Ascending aorta (tissue), 2 donors: ENCODE measurements around the gene ANKIB1. TPM values are rescaled to one million over a fixed set of nuclear protein-coding genes. Genes with fewer than 3 reads are reported as not detected.
A peak's percentile ranks its signal among the peaks of the same experiment; 100 is the strongest.

Experiments used
- DNase-seq, 2 donors: peaks; one replicate each; pipeline ENCODE4 v3.0.0-alpha.2; 2019; ENCODE audit warnings: low spot score in 2 of 2
- H3K27ac ChIP-seq, 2 donors: fragments of 200-600 bp; sonication (generic); one replicate each; pipeline ENCODE4 v1.5.1; 2016 to 2017; ENCODE audit warnings: mild to moderate bottlenecking in 1 of 2
- H3K27me3 ChIP-seq: fragments of 200-600 bp; sonication (generic); one replicate; pipeline ENCODE4 v1.5.1; 2017
- H3K36me3 ChIP-seq, 2 donors: fragments of 200-600 bp; sonication (generic); one replicate each; pipeline ENCODE4 v1.5.1; 2016
- H3K4me1 ChIP-seq, 2 donors: fragments of 200-600 bp; sonication (generic); one replicate each; pipeline ENCODE4 v1.5.1; 2016 to 2017; ENCODE audit warnings: mild to moderate bottlenecking in 1 of 2
- H3K4me3 ChIP-seq, 2 donors: fragments of 200-600 bp; sonication (generic); one replicate each; pipeline ENCODE4 v1.5.1; 2016 to 2017; ENCODE audit warnings: mild to moderate bottlenecking in 1 of 2
- H3K9me3 ChIP-seq, 2 donors: fragments of 200-600 bp; sonication (generic); one replicate each; pipeline ENCODE4 v1.5.1; 2016
- intact Hi-C: fragments of 100-400 bp; cut with DNase I; formaldehyde crosslinking; loops from one replicate; pipeline ENCODE4 v1.15.1; 2023
- total RNA-seq: library from RNA; depleted of rRNA; stranded (reverse); fragments of >200 nt; gene quantifications from one replicate; pipeline ENCODE4 v1.1.0, GENCODE V29; 2016
- TF ChIP-seq, protein P1 (sequence below), 3 experiments: fragments of 200-600 bp in 2 of 3; fragments of 450-650 bp in 1 of 3; sonication (generic) in 2 of 3; IDR thresholded peaks; one replicate each; pipeline ENCODE4 v1.5.1; 2016 to 2019; ENCODE audit warnings: antibody characterized with exemption in 3 of 3, mild to moderate bottlenecking in 1 of 3, moderate library complexity in 1 of 3

Gene ANKIB1
- total RNA-seq, 1 donor from 2014 or later: 27.4 TPM

DNA sequence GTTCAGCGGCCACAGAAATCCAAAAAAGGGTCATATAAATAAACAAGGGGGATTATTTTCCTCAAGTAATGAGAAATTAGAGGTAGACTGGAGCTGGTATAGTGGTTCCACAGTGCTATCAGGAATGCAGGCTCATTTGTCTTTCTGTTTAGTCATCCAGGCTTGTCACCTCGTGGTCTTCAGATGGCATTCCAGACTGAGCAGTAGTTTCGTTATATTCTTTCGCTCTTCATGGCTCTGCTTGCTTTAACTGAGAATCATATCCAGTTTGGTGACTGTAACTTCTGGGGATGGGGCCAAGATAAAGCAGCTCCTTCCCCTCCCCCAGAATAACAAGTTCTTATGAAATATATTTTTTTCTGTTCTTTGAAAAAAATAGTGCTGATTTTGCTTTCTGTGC, 9.5 kb downstream of the ANKIB1 start:
- intact Hi-C loops: no loop called here
- H3K9me3 ChIP-seq: no peaks in the 10 kb centered on the region
- H3K4me3 ChIP-seq: peak overlapping the region; percentile 11 to 45
- TF ChIP-seq, protein P1, sequence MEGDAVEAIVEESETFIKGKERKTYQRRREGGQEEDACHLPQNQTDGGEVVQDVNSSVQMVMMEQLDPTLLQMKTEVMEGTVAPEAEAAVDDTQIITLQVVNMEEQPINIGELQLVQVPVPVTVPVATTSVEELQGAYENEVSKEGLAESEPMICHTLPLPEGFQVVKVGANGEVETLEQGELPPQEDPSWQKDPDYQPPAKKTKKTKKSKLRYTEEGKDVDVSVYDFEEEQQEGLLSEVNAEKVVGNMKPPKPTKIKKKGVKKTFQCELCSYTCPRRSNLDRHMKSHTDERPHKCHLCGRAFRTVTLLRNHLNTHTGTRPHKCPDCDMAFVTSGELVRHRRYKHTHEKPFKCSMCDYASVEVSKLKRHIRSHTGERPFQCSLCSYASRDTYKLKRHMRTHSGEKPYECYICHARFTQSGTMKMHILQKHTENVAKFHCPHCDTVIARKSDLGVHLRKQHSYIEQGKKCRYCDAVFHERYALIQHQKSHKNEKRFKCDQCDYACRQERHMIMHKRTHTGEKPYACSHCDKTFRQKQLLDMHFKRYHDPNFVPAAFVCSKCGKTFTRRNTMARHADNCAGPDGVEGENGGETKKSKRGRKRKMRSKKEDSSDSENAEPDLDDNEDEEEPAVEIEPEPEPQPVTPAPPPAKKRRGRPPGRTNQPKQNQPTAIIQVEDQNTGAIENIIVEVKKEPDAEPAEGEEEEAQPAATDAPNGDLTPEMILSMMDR (IDR thresholded peaks at IDR 0.05): no peak
- no peaks in the 10 kb centered on the region for H3K27me3 ChIP-seq
- H3K27ac ChIP-seq: peak overlapping the region; percentile 46 to 60
- H3K36me3 ChIP-seq: no peaks in the 10 kb centered on the region
- peak in 1 of 2 donors; percentile 68 for DNase-seq
- peaks cover 0 to 8% of the 10 kb centered on the region in 2 donors for H3K4me1 ChIP-seq

DNA sequence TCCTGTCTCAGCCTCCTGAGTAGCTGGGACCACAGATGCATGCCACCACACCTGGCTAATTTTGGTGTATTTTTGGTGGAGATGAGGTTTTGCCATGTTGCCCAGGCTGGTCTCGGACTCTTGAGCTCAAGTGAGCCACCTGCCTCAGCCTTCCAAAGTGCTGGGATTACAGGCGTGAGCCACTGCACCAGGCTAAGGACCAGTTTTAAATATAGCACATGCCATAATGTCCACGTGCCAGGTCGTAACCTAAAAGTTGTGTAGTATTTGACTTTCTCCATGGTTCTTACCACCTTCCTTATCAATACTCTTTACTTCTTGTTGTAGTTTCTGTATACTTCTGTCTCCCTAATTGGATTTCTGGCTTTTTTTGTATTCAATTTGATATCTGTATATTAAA, 13.3 kb downstream of the ANKIB1 start:
- TF ChIP-seq, protein P1 (IDR thresholded peaks at IDR 0.05): no peak
- H3K4me1 ChIP-seq: peaks cover 0 to 8% of the 10 kb centered on the region in 2 donors
- no peaks in the 10 kb centered on the region for H3K36me3 ChIP-seq
- H3K27me3 ChIP-seq: no peaks in the 10 kb centered on the region
- intact Hi-C loops: no loop called here
- H3K4me3 ChIP-seq: no peak overlapping the region
- DNase-seq: no peak
- no peaks in the 10 kb centered on the region for H3K9me3 ChIP-seq
- no peak overlapping the region for H3K27ac ChIP-seq

DNA sequence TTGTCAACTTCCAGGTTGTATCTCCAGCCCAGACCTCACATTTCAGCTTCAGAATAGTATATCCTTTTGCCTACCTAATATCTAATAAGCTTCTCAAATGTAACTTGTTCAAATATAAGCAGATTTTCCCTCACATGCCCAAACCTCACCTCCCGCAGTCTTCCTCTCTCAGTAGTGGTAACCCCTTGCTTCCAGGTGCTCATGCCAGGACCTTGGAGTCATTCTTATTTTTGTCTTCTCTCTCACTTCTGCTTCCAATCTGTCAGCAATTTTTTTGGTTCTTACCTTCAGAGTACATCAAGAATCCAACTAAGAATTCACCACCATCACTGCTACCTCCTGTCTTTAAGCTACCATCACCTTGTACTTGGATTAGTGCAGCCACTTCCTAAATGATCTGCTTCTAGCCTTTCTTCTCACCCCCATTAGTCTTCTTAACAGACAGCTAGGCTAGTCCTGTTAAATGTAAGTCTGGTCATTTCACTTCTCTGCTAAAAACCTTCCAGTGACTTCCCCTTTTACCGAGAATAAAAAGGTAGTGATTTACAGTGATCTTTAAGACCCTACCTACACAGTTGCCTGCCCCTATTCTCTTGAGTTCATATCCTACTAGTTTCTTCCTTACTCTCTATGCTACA, 14.0 kb downstream of the ANKIB1 start:
- no peaks in the 10 kb centered on the region for H3K36me3 ChIP-seq
- H3K9me3 ChIP-seq: no peaks in the 10 kb centered on the region
- H3K27ac ChIP-seq: no peak overlapping the region
- TF ChIP-seq, protein P1 (IDR thresholded peaks at IDR 0.05): no peak
- intact Hi-C loops: no loop called here
- DNase-seq: no peak
- peaks cover 0 to 8% of the 10 kb centered on the region in 2 donors for H3K4me1 ChIP-seq
- H3K4me3 ChIP-seq: no peak overlapping the region
- H3K27me3 ChIP-seq: no peaks in the 10 kb centered on the region

DNA sequence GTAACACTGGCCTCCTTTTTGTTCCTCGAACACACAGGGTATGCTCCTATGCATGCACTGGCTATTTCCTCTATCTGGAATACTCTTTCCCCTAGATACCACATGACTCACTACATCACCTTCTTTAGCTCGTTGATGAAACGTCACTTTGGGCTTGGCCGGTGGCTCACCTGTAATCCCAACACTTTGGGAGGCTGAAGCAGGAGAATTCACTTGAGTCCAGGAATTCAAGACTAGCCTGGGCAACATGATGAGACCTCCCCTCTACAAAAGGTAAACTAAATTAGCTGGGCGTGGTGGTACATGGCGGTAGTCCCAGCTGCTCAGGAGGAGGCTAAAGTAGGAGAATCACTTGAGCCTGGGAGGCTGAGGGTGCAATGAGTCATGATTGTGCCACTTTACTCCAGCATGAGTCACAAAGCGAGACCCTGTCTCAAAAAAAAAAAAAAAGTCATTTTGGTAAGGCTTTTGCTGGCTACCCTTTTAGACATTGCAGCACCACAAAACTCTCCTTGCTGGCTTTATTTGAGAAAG, 14.5 kb downstream of the ANKIB1 start:
- intact Hi-C loops: no loop called here
- H3K9me3 ChIP-seq: no peaks in the 10 kb centered on the region
- H3K4me3 ChIP-seq: no peak overlapping the region
- no peaks in the 10 kb centered on the region for H3K27me3 ChIP-seq
- H3K36me3 ChIP-seq: no peaks in the 10 kb centered on the region
- TF ChIP-seq, protein P1 (IDR thresholded peaks at IDR 0.05): no peak
- DNase-seq: no peak
- H3K4me1 ChIP-seq: peaks cover 0 to 3% of the 10 kb centered on the region in 2 donors
- H3K27ac ChIP-seq: no peak overlapping the region

DNA sequence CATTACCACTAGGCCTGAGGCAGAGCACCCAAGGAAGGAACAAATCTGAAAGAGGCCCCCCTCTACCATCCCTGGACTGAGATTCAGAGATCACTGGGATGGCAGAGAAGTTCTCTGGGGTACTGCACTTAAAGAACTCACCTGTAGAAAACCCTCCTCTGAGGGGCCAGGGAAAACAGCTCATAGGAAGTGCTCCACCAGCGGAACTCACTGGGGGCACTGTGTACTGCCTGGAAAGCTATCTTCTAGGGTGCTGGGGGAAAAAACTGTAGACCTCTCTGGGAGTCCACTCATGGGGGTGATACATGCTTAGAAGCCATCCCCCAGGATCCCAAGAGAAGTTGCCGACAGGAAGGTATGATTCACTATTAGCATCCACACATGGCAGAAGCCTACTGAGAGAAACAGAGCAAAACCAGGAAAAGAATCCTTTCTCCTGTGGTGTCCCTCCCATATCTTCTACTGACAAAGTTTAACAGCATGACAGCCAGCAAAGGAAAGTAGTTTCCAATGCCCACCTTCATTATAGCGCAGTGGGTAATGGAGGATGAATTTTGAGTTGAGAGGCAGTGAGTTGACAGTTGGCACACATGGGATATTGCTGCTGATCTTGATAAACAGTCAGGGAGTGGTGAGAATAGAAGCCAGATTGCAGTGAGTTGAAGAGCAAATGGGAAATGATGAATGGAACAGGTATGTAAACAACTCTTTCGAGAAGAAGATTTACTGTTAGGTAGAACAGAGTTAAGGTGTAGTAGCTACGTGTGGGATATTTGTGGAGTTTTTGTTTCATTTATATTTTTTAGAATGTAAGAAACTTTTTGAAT, 20.9 kb downstream of the ANKIB1 start:
- no peaks in the 10 kb centered on the region for H3K36me3 ChIP-seq
- no peaks in the 10 kb centered on the region for H3K27me3 ChIP-seq
- intact Hi-C loops: no loop called here
- no peaks in the 10 kb centered on the region for H3K4me1 ChIP-seq
- TF ChIP-seq, protein P1 (IDR thresholded peaks at IDR 0.05): no peak
- H3K4me3 ChIP-seq: no peak overlapping the region
- H3K9me3 ChIP-seq: no peaks in the 10 kb centered on the region
- DNase-seq: no peak
- no peak overlapping the region for H3K27ac ChIP-seq
